GM12892 (cell line): ENCODE measurements around the gene POFUT1.
"Not testable (repeated sequence)": the region's sequence is repeated elsewhere in the genome, so short reads cannot be mapped to it uniquely, and the experiment has no call there.

ENCODE experiments used
- POLR2A ChIP-seq: IDR thresholded peaks from 2 replicates; pipeline ENCODE4 v1.6.1; 2011; ENCODE audit warnings: low read depth, low read length, control low read depth
- POLR2AphosphoS5 ChIP-seq: IDR thresholded peaks from 2 replicates; pipeline ENCODE4 v1.6.1; 2011; ENCODE audit warnings: low read depth, low read length, control low read depth
- TAF1 ChIP-seq: IDR thresholded peaks from 2 replicates; pipeline ENCODE4 v1.6.1; 2011; ENCODE audit warnings: low read depth, mild to moderate bottlenecking, control low read depth, low read length, borderline replicate concordance

DNA sequence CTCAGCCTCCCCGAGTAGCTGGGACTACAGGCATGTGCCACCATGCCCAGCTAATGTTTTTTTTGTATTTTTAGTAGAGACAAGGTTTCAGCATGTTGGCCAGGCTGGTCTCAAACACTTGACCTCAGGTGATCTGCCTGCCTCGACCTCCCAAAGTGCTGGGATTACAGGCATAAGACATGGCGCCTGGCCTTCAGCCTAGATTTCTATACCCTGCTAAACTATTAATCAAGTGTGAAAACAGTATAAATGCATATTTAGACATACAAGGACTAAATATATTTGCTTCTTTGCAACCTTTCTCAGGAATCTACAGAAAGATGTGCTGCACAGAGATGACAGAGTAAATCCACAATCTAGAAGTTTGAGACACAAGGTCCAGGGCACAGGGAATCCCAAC lies 67.5 kb downstream of the POFUT1 start:
- not testable (repeated sequence) for TF ChIP-seq POLR2AphosphoS5, TAF1, POLR2A
